Osteocyte (in vitro differentiated cells): ENCODE data around the gene PLCH2. TPM values are rescaled to one million over a fixed set of nuclear protein-coding genes. Genes with fewer than 3 reads are reported as not detected.

Source experiments
- DNase-seq: peaks from one replicate; pipeline ENCODE4 v3.0.0; 2021; ENCODE audit warnings: mixed read lengths; ENCODE audit not compliant: unreplicated experiment; ENCODE audit errors: extremely low spot score
- H3K27ac Mint-ChIP-seq: one replicate; pipeline ENCODE4 v1.8.0; 2021; ENCODE audit warnings: mild to moderate bottlenecking, mixed read lengths; ENCODE audit not compliant: unreplicated experiment
- H3K27me3 Mint-ChIP-seq: one replicate; pipeline ENCODE4 v1.8.0; 2021; ENCODE audit warnings: mixed read lengths; ENCODE audit not compliant: unreplicated experiment
- H3K36me3 Mint-ChIP-seq: one replicate; pipeline ENCODE4 v1.8.0; 2021; ENCODE audit warnings: mixed read lengths; ENCODE audit not compliant: unreplicated experiment
- H3K4me1 Mint-ChIP-seq: one replicate; pipeline ENCODE4 v1.8.0; 2021; ENCODE audit warnings: mixed read lengths; ENCODE audit not compliant: unreplicated experiment
- H3K4me3 Mint-ChIP-seq: one replicate; pipeline ENCODE4 v1.8.0; 2021; ENCODE audit warnings: mild to moderate bottlenecking, moderate library complexity, mixed read lengths; ENCODE audit not compliant: unreplicated experiment
- H3K9me3 Mint-ChIP-seq: one replicate; pipeline ENCODE4 v1.8.0; 2021; ENCODE audit warnings: mixed read lengths; ENCODE audit not compliant: unreplicated experiment
- total RNA-seq: library from RNA; stranded (reverse); gene quantifications from 2 replicates; pipeline ENCODE4 v1.2.1, GENCODE V29; 2021
- TF ChIP-seq, protein P1 (sequence below): fragments of 200-600 bp; sonication (generic); IDR thresholded peaks from 2 replicates; pipeline ENCODE4 v1.5.0; 2021; ENCODE audit warnings: antibody characterized with exemption, mild to moderate bottlenecking, moderate library complexity

PLCH2 gene
- total RNA-seq, 1 donor from 2014 or later = 12.6 TPM

DNA sequence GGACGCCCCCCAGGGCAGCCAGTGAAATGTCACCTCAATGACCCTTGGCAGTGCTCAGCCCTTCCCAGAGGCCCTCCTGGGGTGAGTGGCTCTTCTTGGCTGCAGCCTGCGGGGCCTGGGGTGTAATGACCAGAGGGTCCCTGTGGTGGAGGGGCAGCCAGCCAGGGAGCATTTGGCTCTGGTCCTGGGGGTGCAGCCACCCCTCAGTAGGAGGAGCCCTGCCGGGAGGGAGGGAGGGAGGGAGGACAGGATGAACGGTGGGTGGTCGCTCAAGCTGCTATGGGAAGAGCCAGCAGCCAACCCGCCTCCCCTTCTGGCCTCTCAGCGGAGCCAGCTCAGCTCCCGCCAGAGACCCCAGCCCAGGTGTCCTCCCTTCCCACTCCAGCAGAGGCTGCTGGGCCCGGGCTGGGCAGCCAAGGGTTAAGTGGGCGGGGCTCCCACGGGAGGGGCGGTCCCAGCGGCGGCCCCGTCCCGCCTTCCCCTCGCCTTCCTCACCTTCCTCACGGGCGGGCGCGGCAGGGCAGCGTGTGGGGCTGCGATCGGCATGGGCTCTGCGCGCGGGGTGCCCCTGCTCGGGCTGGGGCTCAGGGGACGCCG is 9.0 kb upstream of the PLCH2 start:
- Mint-ChIP-seq H3K9me3 (no peaks in the 10 kb centered on the region), H3K27ac (no peak overlapping the region), H3K4me3 (no peak overlapping the region), H3K4me1 (peaks cover 19% of the 10 kb centered on the region), H3K27me3 (no peaks in the 10 kb centered on the region), H3K36me3 (no peaks in the 10 kb centered on the region)
- DNase-seq = no peak
- TF ChIP-seq, protein P1, sequence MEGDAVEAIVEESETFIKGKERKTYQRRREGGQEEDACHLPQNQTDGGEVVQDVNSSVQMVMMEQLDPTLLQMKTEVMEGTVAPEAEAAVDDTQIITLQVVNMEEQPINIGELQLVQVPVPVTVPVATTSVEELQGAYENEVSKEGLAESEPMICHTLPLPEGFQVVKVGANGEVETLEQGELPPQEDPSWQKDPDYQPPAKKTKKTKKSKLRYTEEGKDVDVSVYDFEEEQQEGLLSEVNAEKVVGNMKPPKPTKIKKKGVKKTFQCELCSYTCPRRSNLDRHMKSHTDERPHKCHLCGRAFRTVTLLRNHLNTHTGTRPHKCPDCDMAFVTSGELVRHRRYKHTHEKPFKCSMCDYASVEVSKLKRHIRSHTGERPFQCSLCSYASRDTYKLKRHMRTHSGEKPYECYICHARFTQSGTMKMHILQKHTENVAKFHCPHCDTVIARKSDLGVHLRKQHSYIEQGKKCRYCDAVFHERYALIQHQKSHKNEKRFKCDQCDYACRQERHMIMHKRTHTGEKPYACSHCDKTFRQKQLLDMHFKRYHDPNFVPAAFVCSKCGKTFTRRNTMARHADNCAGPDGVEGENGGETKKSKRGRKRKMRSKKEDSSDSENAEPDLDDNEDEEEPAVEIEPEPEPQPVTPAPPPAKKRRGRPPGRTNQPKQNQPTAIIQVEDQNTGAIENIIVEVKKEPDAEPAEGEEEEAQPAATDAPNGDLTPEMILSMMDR = no peak

DNA sequence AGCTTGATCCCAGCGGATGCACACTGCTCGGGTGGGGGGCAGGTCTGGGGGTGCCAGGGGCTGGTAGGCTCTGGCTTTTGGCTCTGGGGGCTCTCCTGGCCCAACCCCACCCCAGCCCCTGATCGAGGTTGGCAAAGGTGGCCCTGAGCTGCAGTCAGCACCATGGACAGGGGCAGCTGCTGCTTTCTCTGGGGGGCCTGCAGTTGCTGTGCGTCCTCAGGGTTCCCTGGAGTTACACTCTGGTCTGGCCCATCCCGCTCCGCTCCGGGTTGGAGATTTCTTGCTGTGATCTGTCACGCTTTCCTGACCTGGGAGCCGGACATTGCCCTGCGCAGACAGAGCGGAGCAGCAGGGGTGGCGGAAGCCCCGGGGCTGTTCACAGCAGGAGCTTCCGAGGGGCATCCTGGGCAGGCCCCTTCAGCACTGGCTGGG is 8.0 kb upstream of the PLCH2 start:
- no peak for DNase-seq
- Mint-ChIP-seq H3K9me3 (no peaks in the 10 kb centered on the region), H3K4me1 (peaks cover 22% of the 10 kb centered on the region), H3K27ac (no peak overlapping the region), H3K4me3 (no peak overlapping the region), H3K27me3 (no peaks in the 10 kb centered on the region), H3K36me3 (no peaks in the 10 kb centered on the region)
- TF ChIP-seq, protein P1 = no peak

DNA sequence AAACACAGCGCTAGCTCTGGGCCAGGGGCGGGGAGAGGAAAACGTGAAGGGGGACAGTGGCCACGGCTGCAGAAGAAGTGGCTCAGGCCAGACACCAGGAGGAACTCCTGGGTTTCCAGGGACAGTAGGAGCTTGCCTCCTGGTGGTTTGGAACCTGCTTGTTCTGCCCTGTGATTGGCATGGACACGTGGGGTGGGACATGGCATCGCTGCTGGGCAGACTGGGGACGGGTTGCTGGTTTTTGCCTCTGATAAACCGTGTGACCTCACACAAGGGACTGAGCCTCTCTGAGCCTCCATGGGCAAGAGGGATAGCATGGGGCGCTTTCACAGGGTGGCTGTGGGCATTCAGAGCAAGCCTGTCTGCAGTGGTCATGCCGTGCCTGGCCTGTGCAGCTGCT is 7.5 kb upstream of the PLCH2 start:
- TF ChIP-seq, protein P1 = no peak

DNA sequence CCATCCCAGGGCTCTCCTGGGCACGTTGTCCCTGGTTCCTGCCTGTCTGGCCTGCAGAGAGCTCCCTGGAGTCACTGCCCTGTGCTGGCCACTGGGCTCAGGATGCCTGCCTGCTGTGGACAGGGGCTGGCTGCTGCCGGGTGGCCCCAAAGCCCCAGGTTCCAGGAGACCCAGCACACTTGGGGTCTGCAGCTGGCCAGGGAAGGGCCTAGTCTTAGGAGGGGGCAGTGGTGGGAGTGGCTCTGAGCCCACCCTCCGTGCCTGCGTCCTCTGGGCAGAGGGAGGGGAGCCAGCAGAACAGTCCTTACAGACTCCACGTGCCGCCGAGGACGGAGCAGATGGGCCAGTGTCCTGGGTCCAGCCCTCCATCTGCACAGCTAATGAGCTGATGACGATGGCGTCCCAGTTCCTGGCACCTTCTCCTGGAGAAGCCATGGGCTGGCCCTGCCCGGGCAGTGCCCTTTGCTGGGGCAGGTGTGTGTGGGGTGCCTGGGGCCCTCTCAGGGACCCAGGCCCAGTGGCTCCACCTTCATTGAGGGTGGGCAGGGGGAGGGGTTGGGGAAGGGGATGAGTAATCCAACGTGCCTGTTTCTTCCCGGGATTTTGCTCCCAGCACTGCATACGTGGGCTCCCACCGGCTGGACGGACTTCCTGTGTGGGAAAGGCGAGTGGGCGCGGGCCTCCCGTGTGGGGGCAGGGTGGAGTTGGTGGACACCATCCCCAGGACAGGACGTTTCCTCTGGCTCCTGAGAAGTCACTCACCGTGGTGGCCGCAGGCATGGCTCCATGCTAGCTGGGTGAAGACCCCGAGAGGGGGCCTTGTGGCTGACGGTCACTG is 6.8 kb upstream of the PLCH2 start:
- Mint-ChIP-seq H3K4me3 (no peak overlapping the region), H3K4me1 (peaks cover 23% of the 10 kb centered on the region), H3K36me3 (no peaks in the 10 kb centered on the region), H3K9me3 (no peaks in the 10 kb centered on the region), H3K27me3 (no peaks in the 10 kb centered on the region), H3K27ac (no peak overlapping the region)
- TF ChIP-seq, protein P1 = no peak
- no peak for DNase-seq

More for the DNA sequence above, 7.5 kb upstream of the PLCH2 start:
- H3K4me3 Mint-ChIP-seq = no peak overlapping the region
- no peaks in the 10 kb centered on the region for H3K27me3 Mint-ChIP-seq
- no peak for DNase-seq
- no peak overlapping the region for H3K27ac Mint-ChIP-seq
- no peaks in the 10 kb centered on the region for H3K9me3 Mint-ChIP-seq
- no peaks in the 10 kb centered on the region for H3K36me3 Mint-ChIP-seq
- H3K4me1 Mint-ChIP-seq = peaks cover 21% of the 10 kb centered on the region
